Right lobe of liver (tissue), 4 donors: ENCODE data around the gene SNAP25.

Experiments
- POLR2A ChIP-seq: fragments of 450-650 bp; IDR thresholded peaks from one replicate; pipeline ENCODE4 v1.6.1; 2017; ENCODE audit warnings: antibody characterized with exemption, mild to moderate bottlenecking
- TF ChIP-seq, protein P1 (sequence below), 4 donors: fragments of 200-600 bp in 3 of 4; fragments of 450-650 bp in 1 of 4; IDR thresholded peaks; one replicate each; pipeline versions ENCODE4 v1.5.1 to v1.8.0; 2016 to 2022; ENCODE audit warnings: antibody characterized with exemption in 4 of 4, mild to moderate bottlenecking in 2 of 4
- donor health status: DM: no; HTN: no; CAD: no.
- donor health status: DM: no; HTN: no; CAD: no.
- donor health status: DM: no; HTN: yes; CAD: no.

DNA sequence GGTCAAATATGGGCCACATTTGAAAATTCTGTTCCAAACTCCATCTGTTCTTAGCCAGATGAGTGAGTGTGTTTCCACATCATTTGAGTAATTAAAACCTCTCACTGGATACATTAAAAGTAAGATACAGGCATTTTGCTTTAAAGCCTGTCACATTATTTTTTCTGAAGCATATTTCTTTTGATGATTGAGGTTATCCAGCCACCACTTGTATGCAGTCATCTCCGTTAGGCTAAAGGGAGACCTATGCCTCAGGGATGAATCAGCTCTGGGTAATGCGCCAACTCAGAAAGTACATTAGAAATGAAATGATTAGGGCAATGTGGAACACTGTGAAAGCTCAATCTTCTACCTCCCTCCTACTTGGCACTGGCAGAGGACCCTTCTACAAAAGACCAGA is 90.7 kb downstream of the SNAP25 start:
- no peak for TF ChIP-seq POLR2A
- TF ChIP-seq, protein P1, sequence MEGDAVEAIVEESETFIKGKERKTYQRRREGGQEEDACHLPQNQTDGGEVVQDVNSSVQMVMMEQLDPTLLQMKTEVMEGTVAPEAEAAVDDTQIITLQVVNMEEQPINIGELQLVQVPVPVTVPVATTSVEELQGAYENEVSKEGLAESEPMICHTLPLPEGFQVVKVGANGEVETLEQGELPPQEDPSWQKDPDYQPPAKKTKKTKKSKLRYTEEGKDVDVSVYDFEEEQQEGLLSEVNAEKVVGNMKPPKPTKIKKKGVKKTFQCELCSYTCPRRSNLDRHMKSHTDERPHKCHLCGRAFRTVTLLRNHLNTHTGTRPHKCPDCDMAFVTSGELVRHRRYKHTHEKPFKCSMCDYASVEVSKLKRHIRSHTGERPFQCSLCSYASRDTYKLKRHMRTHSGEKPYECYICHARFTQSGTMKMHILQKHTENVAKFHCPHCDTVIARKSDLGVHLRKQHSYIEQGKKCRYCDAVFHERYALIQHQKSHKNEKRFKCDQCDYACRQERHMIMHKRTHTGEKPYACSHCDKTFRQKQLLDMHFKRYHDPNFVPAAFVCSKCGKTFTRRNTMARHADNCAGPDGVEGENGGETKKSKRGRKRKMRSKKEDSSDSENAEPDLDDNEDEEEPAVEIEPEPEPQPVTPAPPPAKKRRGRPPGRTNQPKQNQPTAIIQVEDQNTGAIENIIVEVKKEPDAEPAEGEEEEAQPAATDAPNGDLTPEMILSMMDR (IDR thresholded peaks at IDR 0.05), result no peak
